Right lobe of liver (tissue), 4 donors: Measurements from ENCODE around the gene CDK17.

Source experiments
- CTCF ChIP-seq, 4 donors: fragments of 200-600 bp in 3 of 4; fragments of 450-650 bp in 1 of 4; IDR thresholded peaks; one replicate each; pipeline versions ENCODE4 v1.5.1 to v1.8.0; 2016 to 2022; ENCODE audit warnings: antibody characterized with exemption in 4 of 4, mild to moderate bottlenecking in 2 of 4
- POLR2A ChIP-seq: fragments of 450-650 bp; IDR thresholded peaks from one replicate; pipeline ENCODE4 v1.6.1; 2017; ENCODE audit warnings: antibody characterized with exemption, mild to moderate bottlenecking
- donor health status: DM: no; HTN: no; CAD: no.
- donor health status: DM: no; HTN: no; CAD: no.
- donor health status: DM: no; HTN: yes; CAD: no.

- TF ChIP-seq CTCF (IDR thresholded peaks at IDR 0.05) (no peak), POLR2A (no peak)
Observed at GRCh38 chr12:96329545-96329944, 70.7 kb downstream of the CDK17 start.
